WTC11 (cell line): ENCODE measurements around the gene ELAVL1.

Experiments
- ATF1 ChIP-seq: sonication (generic); formaldehyde crosslinking; IDR thresholded peaks from 2 replicates; pipeline ENCODE4 v1.8.1; 2023; ENCODE audit warnings: mild to moderate bottlenecking, moderate library complexity, missing genetic modification reagents
- CBFB ChIP-seq: sonication (generic); formaldehyde crosslinking; IDR thresholded peaks from 2 replicates; pipeline ENCODE4 v1.8.1; 2022; ENCODE audit warnings: mild to moderate bottlenecking, low read depth, missing genetic modification reagents
- E2F4 ChIP-seq: sonication (generic); formaldehyde crosslinking; IDR thresholded peaks from 2 replicates; pipeline ENCODE4 v1.8.1; 2022; ENCODE audit warnings: low read depth, mild to moderate bottlenecking, moderate library complexity, missing genetic modification reagents, borderline replicate concordance
- ESRRA ChIP-seq: sonication (generic); formaldehyde crosslinking; IDR thresholded peaks from 2 replicates; pipeline ENCODE4 v1.8.1; 2022; ENCODE audit warnings: mild to moderate bottlenecking, missing genetic modification reagents, borderline replicate concordance
- IRF2 ChIP-seq: sonication (generic); formaldehyde crosslinking; IDR thresholded peaks from 2 replicates; pipeline ENCODE4 v1.8.0; 2022; ENCODE audit warnings: low read depth, missing genetic modification reagents, borderline replicate concordance
- JUN ChIP-seq: sonication (generic); formaldehyde crosslinking; IDR thresholded peaks from 2 replicates; pipeline ENCODE4 v1.8.0; 2023; ENCODE audit warnings: mild to moderate bottlenecking, missing genetic modification reagents
- SMAD3 ChIP-seq: sonication (generic); formaldehyde crosslinking; IDR thresholded peaks from 2 replicates; pipeline ENCODE4 v1.8.0; 2022; ENCODE audit warnings: missing genetic modification reagents, mild to moderate bottlenecking, borderline replicate concordance
- TCF7 ChIP-seq: sonication (generic); formaldehyde crosslinking; IDR thresholded peaks from 2 replicates; pipeline ENCODE4 v1.8.0; 2022; ENCODE audit warnings: mild to moderate bottlenecking, low read depth, missing genetic modification reagents, moderate library complexity
- TEAD4 ChIP-seq: sonication (generic); formaldehyde crosslinking; IDR thresholded peaks from 2 replicates; pipeline ENCODE4 v1.8.0; 2022; ENCODE audit warnings: mild to moderate bottlenecking, missing genetic modification reagents
- ZNF396 ChIP-seq: fragments of 250-450 bp; sonication (Bioruptor Pico); IDR thresholded peaks from 2 replicates; pipeline ENCODE4 v1.8.0; 2021; ENCODE audit warnings: mild to moderate bottlenecking, moderate library complexity, borderline replicate concordance
- TF ChIP-seq, protein P1 (sequence below): fragments of 200-600 bp; IDR thresholded peaks from 2 replicates; pipeline ENCODE4 v1.8.0; 2022; ENCODE audit warnings: antibody characterized with exemption
- TF ChIP-seq, protein P2 (sequence below): sonication (generic); formaldehyde crosslinking; IDR thresholded peaks from 2 replicates; pipeline ENCODE4 v1.8.1; 2023; ENCODE audit warnings: mild to moderate bottlenecking, missing genetic modification reagents, moderate library complexity
- TF ChIP-seq, protein P3 (sequence below): sonication (generic); formaldehyde crosslinking; conservative IDR thresholded peaks from 2 replicates; pipeline ENCODE4 v1.8.1; 2022; ENCODE audit warnings: mild to moderate bottlenecking, missing genetic modification reagents
- TF ChIP-seq, protein P4 (sequence below): sonication (generic); formaldehyde crosslinking; IDR thresholded peaks from 2 replicates; pipeline ENCODE4 v1.8.1; 2023; ENCODE audit warnings: mild to moderate bottlenecking, missing genetic modification reagents, borderline replicate concordance

GRCh38 chr19:8022275-8022674 lies 16.8 kb upstream of the ELAVL1 start:
- TF ChIP-seq E2F4 (CRISPR knock-in tag) (no peak), TCF7 (CRISPR knock-in tag) (no peak), ATF1 (CRISPR knock-in tag) (no peak), ZNF396 (no peak), IRF2 (no peak), JUN (CRISPR knock-in tag) (no peak), CBFB (CRISPR knock-in tag) (no peak), SMAD3 (no peak), ESRRA (no peak), TEAD4 (CRISPR knock-in tag) (no peak)
- TF ChIP-seq, protein P1, sequence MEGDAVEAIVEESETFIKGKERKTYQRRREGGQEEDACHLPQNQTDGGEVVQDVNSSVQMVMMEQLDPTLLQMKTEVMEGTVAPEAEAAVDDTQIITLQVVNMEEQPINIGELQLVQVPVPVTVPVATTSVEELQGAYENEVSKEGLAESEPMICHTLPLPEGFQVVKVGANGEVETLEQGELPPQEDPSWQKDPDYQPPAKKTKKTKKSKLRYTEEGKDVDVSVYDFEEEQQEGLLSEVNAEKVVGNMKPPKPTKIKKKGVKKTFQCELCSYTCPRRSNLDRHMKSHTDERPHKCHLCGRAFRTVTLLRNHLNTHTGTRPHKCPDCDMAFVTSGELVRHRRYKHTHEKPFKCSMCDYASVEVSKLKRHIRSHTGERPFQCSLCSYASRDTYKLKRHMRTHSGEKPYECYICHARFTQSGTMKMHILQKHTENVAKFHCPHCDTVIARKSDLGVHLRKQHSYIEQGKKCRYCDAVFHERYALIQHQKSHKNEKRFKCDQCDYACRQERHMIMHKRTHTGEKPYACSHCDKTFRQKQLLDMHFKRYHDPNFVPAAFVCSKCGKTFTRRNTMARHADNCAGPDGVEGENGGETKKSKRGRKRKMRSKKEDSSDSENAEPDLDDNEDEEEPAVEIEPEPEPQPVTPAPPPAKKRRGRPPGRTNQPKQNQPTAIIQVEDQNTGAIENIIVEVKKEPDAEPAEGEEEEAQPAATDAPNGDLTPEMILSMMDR, result no peak
- TF ChIP-seq, protein P2, sequence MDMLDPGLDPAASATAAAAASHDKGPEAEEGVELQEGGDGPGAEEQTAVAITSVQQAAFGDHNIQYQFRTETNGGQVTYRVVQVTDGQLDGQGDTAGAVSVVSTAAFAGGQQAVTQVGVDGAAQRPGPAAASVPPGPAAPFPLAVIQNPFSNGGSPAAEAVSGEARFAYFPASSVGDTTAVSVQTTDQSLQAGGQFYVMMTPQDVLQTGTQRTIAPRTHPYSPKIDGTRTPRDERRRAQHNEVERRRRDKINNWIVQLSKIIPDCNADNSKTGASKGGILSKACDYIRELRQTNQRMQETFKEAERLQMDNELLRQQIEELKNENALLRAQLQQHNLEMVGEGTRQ (CRISPR knock-in tag), result no peak
- TF ChIP-seq, protein P3, sequence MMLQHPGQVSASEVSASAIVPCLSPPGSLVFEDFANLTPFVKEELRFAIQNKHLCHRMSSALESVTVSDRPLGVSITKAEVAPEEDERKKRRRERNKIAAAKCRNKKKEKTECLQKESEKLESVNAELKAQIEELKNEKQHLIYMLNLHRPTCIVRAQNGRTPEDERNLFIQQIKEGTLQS (CRISPR knock-in tag), result no peak
- TF ChIP-seq, protein P4, sequence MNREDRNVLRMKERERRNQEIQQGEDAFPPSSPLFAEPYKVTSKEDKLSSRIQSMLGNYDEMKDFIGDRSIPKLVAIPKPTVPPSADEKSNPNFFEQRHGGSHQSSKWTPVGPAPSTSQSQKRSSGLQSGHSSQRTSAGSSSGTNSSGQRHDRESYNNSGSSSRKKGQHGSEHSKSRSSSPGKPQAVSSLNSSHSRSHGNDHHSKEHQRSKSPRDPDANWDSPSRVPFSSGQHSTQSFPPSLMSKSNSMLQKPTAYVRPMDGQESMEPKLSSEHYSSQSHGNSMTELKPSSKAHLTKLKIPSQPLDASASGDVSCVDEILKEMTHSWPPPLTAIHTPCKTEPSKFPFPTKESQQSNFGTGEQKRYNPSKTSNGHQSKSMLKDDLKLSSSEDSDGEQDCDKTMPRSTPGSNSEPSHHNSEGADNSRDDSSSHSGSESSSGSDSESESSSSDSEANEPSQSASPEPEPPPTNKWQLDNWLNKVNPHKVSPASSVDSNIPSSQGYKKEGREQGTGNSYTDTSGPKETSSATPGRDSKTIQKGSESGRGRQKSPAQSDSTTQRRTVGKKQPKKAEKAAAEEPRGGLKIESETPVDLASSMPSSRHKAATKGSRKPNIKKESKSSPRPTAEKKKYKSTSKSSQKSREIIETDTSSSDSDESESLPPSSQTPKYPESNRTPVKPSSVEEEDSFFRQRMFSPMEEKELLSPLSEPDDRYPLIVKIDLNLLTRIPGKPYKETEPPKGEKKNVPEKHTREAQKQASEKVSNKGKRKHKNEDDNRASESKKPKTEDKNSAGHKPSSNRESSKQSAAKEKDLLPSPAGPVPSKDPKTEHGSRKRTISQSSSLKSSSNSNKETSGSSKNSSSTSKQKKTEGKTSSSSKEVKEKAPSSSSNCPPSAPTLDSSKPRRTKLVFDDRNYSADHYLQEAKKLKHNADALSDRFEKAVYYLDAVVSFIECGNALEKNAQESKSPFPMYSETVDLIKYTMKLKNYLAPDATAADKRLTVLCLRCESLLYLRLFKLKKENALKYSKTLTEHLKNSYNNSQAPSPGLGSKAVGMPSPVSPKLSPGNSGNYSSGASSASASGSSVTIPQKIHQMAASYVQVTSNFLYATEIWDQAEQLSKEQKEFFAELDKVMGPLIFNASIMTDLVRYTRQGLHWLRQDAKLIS, result no peak
